Central memory CD8-positive, alpha-beta T cell (primary cell): ENCODE measurements around the gene CNIH1.
"Not testable (repeated sequence)": the region's sequence is repeated elsewhere in the genome, so short reads cannot be mapped to it uniquely, and the experiment has no call there.

Experiments
- ATAC-seq: fragments of 150-1000 bp; cut with Tn5 transposase; replicated peaks from 2 replicates; pipeline ENCODE4 v1.10.0; 2022; ENCODE audit warnings: mild to moderate bottlenecking, moderate FRiP score, moderate number of reproducible peaks; ENCODE audit not compliant: poor library complexity, severe bottlenecking; ENCODE audit errors: extremely low read depth
- DNase-seq, 2 donors: peaks; one replicate each; pipeline ENCODE4 v3.0.0; 2021; ENCODE audit warnings: low spot score in 2 of 2
- H3K27ac Mint-ChIP-seq: one replicate; pipeline ENCODE4 v1.8.0; 2022; ENCODE audit warnings: low read depth, mild to moderate bottlenecking, moderate library complexity, mixed read lengths
- H3K27me3 Mint-ChIP-seq: one replicate; pipeline ENCODE4 v1.8.0; 2022; ENCODE audit warnings: mixed read lengths
- H3K36me3 Mint-ChIP-seq: one replicate; pipeline ENCODE4 v1.8.0; 2022; ENCODE audit warnings: mild to moderate bottlenecking, moderate library complexity, mixed read lengths; ENCODE audit not compliant: insufficient read depth
- H3K4me1 Mint-ChIP-seq: one replicate; pipeline ENCODE4 v1.8.0; 2022; ENCODE audit warnings: mixed read lengths
- H3K4me3 Mint-ChIP-seq: one replicate; pipeline ENCODE4 v1.8.0; 2022; ENCODE audit warnings: mild to moderate bottlenecking, moderate library complexity, mixed read lengths
- H3K9me3 Mint-ChIP-seq: one replicate; pipeline ENCODE4 v1.8.0; 2022; ENCODE audit warnings: mixed read lengths

CNIH1 gene

GRCh38 chr14:54440476-54440872, 700 bp downstream of the CNIH1 start:
- peaks cover 12% of the 10 kb centered on the region for H3K36me3 Mint-ChIP-seq
- peaks cover 47% of the 10 kb centered on the region for H3K4me1 Mint-ChIP-seq
- ATAC-seq (no peak), DNase-seq (no peak)
- H3K27ac Mint-ChIP-seq, result peak overlapping the region; percentile 68
- peak overlapping the region; percentile 86 for H3K4me3 Mint-ChIP-seq
- H3K27me3 Mint-ChIP-seq, result no peaks in the 10 kb centered on the region
- no peaks in the 10 kb centered on the region for H3K9me3 Mint-ChIP-seq

DNA sequence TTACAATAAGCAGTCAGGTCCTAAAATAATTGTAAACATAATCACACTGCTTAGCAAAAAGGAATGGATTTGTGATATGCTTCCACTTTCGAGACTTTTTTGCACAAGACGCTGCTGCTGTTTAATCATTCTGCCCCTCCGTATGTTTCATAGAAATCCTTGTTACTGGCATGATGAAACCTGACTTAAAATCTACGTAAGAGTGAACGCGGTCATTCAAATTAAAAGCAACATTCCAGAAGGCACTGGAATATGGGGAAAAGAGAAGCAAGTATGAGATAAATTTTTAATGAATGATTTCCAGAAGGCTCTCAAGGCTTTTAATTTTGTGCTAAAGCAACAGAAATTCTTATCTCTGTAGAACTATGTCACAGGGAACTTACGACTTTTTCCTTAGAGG, 1.1 kb downstream of the CNIH1 start:
- H3K27me3 Mint-ChIP-seq, result no peaks in the 10 kb centered on the region
- H3K9me3 Mint-ChIP-seq, result no peaks in the 10 kb centered on the region
- peaks cover 15% of the 10 kb centered on the region for H3K36me3 Mint-ChIP-seq
- H3K27ac Mint-ChIP-seq, result peak overlapping the region; percentile 68
- H3K4me1 Mint-ChIP-seq, result peaks cover 51% of the 10 kb centered on the region
- ATAC-seq (no peak), DNase-seq (no peak)
- H3K4me3 Mint-ChIP-seq, result peak overlapping the region; percentile 86

DNA sequence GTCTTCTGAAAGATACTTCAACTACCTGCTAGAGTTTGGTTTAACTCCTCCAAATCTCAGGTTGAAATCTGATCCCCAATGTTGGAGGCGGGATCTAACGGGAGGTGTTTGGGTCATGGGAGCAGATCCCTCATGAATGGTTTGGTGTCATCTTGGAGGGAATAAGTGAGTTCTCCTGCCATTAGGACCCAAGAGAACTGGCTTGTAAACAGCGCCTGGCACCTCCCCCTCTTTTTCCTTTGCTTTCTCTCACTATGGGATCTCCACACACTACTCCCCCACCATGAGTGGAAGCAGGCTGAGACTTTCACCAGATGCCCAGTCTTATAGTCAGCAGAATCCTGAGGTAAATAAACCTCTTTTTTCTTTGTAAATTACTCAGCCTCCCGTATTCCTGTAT, 2.5 kb downstream of the CNIH1 start:
- Mint-ChIP-seq H3K9me3 (no peaks in the 10 kb centered on the region), H3K36me3 (peaks cover 16% of the 10 kb centered on the region), H3K27me3 (no peaks in the 10 kb centered on the region), H3K27ac (no peak overlapping the region), H3K4me3 (no peak overlapping the region), H3K4me1 (peaks cover 65% of the 10 kb centered on the region)
- ATAC-seq (no peak), DNase-seq (no peak)

GRCh38 chr14:54437954-54438353, 3.2 kb downstream of the CNIH1 start:
- not testable (repeated sequence) for DNase-seq, H3K9me3 Mint-ChIP-seq, H3K4me3 Mint-ChIP-seq, H3K27me3 Mint-ChIP-seq, H3K27ac Mint-ChIP-seq, ATAC-seq
- Mint-ChIP-seq H3K4me1 (peaks cover 67% of the 10 kb centered on the region), H3K36me3 (peaks cover 19% of the 10 kb centered on the region)

GRCh38 chr14:54435500-54435981, 5.6 kb downstream of the CNIH1 start:
- Mint-ChIP-seq H3K27ac (peak overlapping the region; percentile 83), H3K27me3 (no peaks in the 10 kb centered on the region), H3K36me3 (peaks cover 20% of the 10 kb centered on the region), H3K4me1 (peaks cover 58% of the 10 kb centered on the region), H3K4me3 (peak overlapping the region; percentile 55), H3K9me3 (no peaks in the 10 kb centered on the region)
- ATAC-seq (peak; percentile 47), DNase-seq (no peak)

DNA sequence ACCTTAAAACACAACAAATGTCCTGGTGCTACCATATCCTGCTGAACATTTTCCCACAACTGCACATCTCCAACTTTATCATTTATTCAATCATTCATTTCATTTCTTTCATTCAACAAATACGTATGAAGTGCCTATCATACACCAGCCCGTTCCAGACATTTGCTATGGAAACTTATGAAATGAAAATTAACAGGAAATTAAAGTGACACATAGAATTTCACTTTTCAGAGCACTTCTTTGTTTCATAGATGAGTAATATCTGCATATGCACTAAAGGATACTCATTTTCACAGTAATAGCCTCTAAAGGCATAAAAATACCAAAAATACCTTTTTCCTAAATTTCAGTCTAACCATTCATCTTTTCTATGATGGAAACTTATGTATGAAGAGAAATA, 12.6 kb downstream of the CNIH1 start:
- peaks cover under 1% of the 10 kb centered on the region for H3K4me1 Mint-ChIP-seq
- H3K27ac Mint-ChIP-seq, result peak overlapping the region; percentile 33
- DNase-seq (no peak), ATAC-seq (no peak)
- H3K4me3 Mint-ChIP-seq, result no peak overlapping the region
- peaks cover 42% of the 10 kb centered on the region for H3K36me3 Mint-ChIP-seq
- H3K9me3 Mint-ChIP-seq, result no peaks in the 10 kb centered on the region
- no peaks in the 10 kb centered on the region for H3K27me3 Mint-ChIP-seq

DNA sequence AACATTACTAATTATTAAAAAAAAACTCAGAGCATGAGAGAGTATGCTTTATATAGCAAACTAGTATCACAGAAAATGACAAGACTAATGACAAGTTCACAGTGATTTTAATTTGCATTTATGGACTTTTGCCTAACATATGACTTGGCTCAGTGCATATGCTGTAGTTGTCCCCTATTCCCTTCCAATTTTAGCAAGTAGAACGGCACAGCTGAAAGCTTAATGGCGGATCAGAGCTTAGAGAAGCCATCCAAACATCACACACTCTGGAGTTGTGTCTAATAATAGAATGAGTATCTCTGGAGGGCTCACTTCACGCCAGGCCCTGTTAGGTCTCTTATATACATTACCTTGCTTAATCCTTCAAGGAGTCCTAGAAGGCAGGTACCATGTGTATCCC, 13.3 kb downstream of the CNIH1 start:
- Mint-ChIP-seq H3K9me3 (no peaks in the 10 kb centered on the region), H3K27ac (no peak overlapping the region), H3K4me1 (no peaks in the 10 kb centered on the region), H3K36me3 (peaks cover 40% of the 10 kb centered on the region), H3K27me3 (no peaks in the 10 kb centered on the region), H3K4me3 (no peak overlapping the region)
- ATAC-seq, result no peak
- no peak for DNase-seq

DNA sequence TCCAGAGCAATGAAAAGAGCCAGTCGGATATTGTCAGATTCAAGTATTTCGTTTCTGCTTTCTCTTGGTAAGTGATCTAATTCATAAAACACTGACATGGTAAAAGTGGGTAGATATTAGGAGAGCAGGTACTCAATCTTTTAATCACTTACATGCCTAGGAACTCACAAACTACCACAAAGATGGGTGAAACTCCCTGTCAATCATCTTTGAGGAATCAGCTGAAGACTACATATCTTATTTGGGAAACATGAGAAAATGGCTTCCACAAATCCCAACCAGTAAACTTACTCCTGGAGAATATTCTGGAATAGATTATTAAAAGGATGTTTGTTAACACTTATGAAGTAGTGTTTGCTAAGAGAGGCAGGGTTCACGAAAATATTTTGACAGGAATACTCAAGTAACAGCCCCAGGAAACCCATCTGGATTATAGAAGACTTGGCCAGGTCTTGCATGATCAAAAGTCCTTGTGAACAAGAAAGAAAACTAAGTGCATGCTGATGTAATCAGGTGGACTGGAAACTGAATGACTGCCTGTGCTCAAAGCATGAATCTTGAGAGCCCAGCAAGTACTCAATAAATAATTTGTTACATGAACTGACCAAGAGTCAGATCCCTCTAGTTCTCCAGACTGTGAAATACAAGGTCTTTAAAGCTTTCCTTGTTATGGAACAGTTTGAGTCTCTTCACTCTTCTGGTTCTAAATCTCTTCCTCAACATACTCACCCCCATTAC, 15.5 kb downstream of the CNIH1 start:
- no peaks in the 10 kb centered on the region for H3K27me3 Mint-ChIP-seq
- no peak overlapping the region for H3K4me3 Mint-ChIP-seq
- H3K4me1 Mint-ChIP-seq, result peaks cover 2% of the 10 kb centered on the region
- ATAC-seq, result no peak
- H3K27ac Mint-ChIP-seq, result no peak overlapping the region
- H3K9me3 Mint-ChIP-seq, result no peaks in the 10 kb centered on the region
- no peak for DNase-seq
- H3K36me3 Mint-ChIP-seq, result peaks cover 31% of the 10 kb centered on the region

DNA sequence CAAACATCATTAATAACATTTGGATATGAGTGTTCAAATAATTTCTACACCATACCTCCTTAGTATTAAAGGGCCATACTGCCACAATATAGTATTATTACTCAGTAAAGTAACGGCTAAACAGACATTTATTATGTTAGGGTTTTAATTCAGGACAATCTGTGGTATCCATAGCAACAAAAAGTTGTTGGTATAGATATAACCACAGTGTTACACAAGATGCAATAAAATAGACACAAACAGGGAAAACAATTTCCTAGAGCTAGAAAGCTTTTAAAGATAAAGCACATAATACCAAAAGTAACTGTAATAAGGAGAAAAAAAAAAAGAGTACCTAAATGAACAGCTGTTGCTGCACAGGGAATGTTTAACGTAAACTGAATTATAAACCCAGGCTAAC, 16.1 kb downstream of the CNIH1 start:
- peaks cover 7% of the 10 kb centered on the region for H3K4me1 Mint-ChIP-seq
- no peak overlapping the region for H3K27ac Mint-ChIP-seq
- ATAC-seq (no peak), DNase-seq (no peak)
- no peaks in the 10 kb centered on the region for H3K27me3 Mint-ChIP-seq
- peaks cover 30% of the 10 kb centered on the region for H3K36me3 Mint-ChIP-seq
- no peak overlapping the region for H3K4me3 Mint-ChIP-seq
- H3K9me3 Mint-ChIP-seq, result no peaks in the 10 kb centered on the region

DNA sequence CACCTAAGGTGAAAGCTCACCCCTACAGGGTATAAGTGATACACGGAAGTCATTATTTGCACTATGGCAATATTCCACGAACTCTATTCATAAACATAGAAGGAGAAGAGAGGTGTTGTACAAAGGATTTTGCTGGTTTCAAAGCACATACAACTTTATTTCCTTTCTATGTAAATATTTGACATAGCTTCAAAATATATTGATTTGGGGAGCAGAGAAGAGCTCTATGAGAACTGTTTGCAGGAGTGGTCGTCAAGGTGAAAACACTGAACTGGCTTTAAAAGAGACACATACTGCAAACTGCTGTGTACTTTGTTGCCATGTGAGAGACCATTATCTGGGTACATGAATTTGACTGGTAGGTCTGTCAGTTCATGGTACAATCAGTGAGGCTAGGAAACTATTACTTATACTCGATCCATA, 16.7 kb downstream of the CNIH1 start:
- peaks cover 7% of the 10 kb centered on the region for H3K4me1 Mint-ChIP-seq
- DNase-seq, result no peak
- H3K36me3 Mint-ChIP-seq, result peaks cover 26% of the 10 kb centered on the region
- H3K9me3 Mint-ChIP-seq, result no peaks in the 10 kb centered on the region
- no peak for ATAC-seq
- H3K27me3 Mint-ChIP-seq, result no peaks in the 10 kb centered on the region
- no peak overlapping the region for H3K4me3 Mint-ChIP-seq
- no peak overlapping the region for H3K27ac Mint-ChIP-seq

DNA sequence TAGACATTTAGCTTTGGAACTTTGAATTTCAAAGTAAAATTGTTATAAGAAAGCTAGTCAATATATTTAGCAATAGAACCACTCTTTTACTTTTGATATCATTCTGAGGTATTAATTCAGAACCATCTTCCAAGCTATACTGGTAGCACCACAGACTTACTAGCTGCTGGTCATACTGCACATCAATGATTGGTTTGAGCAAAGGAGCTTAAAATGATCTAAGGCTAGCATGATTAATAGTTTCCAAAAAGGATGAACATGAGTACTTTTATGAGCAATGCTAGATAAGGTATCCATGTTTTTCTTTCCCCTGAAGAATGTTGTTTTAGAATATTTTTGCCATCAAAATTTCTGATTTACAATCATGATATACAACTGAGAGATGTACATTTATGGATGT, 17.2 kb downstream of the CNIH1 start:
- Mint-ChIP-seq H3K36me3 (peaks cover 21% of the 10 kb centered on the region), H3K27me3 (no peaks in the 10 kb centered on the region), H3K9me3 (no peaks in the 10 kb centered on the region), H3K4me3 (no peak overlapping the region), H3K27ac (no peak overlapping the region), H3K4me1 (peaks cover 7% of the 10 kb centered on the region)
- DNase-seq (no peak), ATAC-seq (no peak)

DNA sequence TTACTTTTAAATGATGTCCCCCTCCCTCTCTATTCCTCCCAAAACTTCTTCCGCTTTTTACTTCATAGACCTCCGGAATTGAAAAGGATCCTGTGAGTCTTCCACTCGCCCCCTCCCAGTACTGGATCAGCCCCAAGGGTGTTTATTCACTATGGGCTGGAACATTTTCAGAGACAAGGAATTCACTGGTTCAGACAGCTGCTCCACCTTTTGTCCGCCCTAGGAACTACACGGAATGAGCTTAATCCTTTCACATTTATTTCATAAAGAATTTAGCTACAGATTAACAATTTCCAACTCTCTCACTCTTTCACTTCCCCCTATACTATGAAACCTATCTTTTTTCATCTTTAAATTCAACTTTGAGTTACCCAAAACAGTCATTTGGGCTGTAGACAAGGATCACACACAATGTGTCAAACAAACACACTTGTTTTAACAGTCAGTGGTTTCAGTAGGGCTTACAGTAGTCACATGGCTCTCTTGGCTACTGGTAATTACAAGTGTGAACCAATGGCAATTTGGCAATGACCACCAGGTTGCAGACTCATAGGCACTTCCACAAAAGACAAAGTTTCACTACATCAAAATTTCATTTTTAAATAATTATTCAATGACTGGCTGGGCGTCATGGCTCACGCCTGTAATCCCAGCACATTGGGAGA, 20.6 kb downstream of the CNIH1 start:
- ATAC-seq (no peak), DNase-seq (no peak)
- H3K27ac Mint-ChIP-seq, result no peak overlapping the region
- H3K4me1 Mint-ChIP-seq, result peaks cover 7% of the 10 kb centered on the region
- H3K9me3 Mint-ChIP-seq, result no peaks in the 10 kb centered on the region
- no peaks in the 10 kb centered on the region for H3K27me3 Mint-ChIP-seq
- no peak overlapping the region for H3K4me3 Mint-ChIP-seq
- H3K36me3 Mint-ChIP-seq, result peaks cover 2% of the 10 kb centered on the region

DNA sequence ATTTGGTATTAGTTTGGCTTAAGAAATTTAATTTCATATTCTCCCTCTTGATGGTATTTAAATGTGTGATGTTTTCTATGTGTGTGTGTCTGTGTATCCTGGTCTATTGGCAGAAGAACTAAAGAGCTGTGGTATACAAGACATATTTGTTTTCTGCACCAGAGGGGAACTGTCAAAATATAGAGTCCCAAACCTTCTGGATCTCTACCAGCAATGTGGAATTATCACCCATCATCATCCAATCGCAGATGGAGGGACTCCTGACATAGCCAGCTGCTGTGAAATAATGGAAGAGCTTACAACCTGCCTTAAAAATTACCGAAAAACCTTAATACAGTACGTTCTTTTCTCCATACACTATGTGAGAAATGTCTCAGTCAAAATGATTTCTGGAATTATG, 29.8 kb downstream of the CNIH1 start:
- no peak overlapping the region for H3K4me3 Mint-ChIP-seq
- no peak for ATAC-seq
- no peaks in the 10 kb centered on the region for H3K27me3 Mint-ChIP-seq
- no peaks in the 10 kb centered on the region for H3K4me1 Mint-ChIP-seq
- H3K36me3 Mint-ChIP-seq, result peaks cover 4% of the 10 kb centered on the region
- no peak for DNase-seq
- no peaks in the 10 kb centered on the region for H3K9me3 Mint-ChIP-seq
- H3K27ac Mint-ChIP-seq, result no peak overlapping the region
